NCI-H524 treated with DMSO at 0.1 percent for 48 hours (cell line): ENCODE data around the gene GABBR2.

Source experiments
- DNase-seq: peaks from one replicate; lab custom pipeline; 2025; lab: John Stamatoyannopoulos, UW

Gene GABBR2

DNA sequence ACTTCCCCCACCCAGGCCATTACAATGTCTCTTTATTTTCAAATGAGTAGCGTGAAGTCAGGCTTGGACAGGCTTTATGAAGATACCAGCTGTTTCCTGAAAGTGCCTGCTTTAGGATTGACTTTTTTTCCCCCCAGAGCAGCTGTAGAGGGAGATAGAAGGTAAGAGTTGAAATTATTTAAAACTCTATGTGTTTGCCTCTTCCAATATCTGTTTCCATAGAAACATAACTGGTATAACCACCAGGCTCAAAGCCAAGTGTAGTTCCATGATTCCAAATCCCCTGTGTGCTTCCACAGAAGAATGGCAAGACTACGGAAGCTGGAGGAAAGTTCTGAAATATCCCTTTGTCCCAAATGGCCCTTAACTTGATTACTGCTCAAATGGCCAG lies 365.9 kb downstream of the GABBR2 start:
- peak; percentile 60 for DNase-seq

DNA sequence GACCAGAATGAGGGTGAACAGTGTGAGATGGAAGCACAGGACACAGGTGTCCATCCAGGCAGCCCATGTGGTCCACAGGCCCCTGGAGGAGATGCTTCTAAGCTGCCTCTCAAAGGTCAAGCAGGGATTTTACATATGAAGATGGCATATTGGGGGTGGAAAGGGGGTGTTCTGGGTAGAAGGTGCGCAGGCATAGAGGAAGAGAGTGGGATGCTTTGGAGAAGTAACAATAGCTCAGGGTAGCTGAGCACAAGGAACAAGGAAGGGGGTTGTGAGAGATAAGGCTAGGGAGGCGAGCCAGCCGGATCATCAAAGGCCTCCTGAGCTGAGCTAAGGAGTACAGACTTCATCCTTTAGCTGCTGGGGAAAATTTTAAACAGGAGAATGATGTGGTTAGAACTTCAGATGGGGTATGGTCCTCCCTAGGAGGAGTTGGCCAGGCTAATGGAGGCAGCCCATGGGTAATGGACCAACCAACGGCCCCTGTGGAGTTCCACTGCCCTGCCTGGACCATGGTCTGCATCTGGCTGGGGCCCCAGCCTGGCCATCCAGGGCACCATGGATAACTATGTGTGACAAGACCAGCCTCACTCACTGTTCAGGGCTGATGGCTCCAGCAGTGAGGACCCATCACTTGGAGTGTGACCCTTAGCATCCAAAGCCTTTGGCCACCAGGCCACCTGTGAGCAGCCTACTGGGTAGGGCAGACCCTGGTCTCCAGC lies 366.5 kb downstream of the GABBR2 start:
- DNase-seq = no peak

- DNase-seq = peak; percentile 100
Measured at GRCh38 chr9:98341157-98342097, 367.3 kb downstream of the GABBR2 start.

GRCh38 chr9:98339987-98340800 lies 368.5 kb downstream of the GABBR2 start:
- DNase-seq = no peak

GRCh38 chr9:98335661-98336060 lies 373.1 kb downstream of the GABBR2 start:
- DNase-seq = no peak

DNA sequence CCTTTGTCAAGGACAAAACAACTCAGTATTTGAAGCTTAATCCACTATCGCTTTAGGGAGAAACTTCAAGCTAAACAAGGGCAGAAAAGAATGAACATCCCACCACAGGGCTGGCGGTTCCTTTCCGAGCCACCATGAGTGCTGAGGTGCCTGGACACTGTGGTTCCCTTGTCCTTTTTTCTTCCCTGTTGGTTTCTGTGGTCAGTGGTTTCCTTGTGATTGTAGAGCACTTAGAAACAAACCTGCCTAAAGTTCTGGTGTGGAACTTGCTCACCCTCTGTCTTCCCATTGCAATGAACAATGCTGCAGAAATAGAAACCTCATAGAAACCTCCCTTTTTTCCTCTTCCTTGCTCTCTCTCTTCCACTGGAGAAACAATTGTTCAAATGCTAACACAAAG lies 373.9 kb downstream of the GABBR2 start:
- DNase-seq = no peak

DNA sequence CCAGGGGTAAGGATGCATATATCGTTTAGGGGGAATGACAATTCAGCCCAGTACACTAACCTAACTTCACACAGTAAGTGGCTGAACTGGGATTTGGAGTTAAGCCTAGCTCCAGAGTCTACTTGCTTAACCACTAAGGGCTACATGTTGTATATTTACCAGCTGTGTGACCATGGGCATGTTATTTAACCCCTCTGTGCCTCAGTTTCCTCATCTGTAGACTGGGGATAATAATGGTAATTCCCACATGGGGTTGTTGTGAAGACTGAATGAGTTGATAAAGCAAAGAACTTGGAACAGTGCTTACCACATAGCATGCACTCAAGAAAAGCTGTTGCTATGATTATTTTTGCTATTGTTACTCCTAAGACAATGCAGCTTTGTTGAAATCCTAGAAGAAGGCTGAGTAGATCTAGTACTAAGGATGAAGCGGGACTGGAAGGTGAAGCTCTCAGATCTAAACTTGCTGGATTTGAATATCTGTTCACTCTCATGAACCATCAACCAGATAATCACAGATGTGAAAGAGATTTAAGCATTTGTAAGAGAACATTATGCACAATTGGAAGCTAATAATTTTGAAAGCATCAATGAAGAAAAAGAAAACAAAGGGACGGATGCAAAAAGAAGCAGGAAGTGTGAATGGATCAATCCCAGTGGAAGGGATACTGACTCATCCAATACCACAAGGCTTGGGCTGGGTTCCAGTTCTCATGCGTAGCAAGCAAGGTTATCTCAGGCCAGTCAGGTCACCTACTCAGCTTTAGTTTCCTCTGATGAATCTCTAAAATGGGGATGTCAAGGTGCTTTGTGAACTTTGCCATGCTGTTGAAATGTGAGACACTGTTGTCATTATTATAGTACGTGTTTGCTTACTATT lies 374.8 kb downstream of the GABBR2 start:
- DNase-seq = no peak

- DNase-seq = no peak
Measured at GRCh38 chr9:98332405-98332831, 376.3 kb downstream of the GABBR2 start.

DNA sequence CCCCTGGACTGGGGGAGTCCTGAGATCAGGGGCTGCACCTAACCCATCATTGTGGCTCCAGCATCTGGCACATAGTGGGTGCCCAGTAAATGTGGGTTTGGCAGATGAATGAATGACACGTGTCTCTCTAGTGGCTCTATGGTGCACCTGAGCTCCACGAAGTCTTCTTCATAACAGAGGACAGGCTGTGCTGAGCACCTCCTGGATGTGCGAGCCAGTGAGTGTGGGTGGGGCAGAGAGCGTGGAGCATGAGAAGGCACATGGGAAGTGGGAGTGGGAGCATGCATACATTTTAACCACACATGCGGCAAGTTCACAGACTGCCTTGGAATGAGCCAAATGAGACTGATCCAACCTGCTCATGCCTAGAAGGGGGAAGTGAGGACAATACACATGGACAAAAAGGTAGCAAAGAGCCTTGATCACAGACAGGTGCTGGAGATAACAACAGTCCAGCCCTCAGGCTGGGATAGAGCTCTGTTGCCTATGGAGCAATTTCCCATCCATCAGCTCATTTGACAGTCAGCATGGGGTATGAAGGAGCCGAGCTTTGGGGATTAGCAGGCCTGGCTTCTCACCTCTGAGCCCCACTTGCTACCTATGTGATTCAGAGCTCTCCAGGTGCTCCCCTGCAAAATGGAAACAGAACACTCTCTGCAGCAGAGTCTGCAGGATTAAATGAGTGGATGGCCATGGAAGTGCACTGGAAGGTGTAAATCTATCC lies 377.0 kb downstream of the GABBR2 start:
- no peak for DNase-seq

GRCh38 chr9:98330831-98331230 lies 377.9 kb downstream of the GABBR2 start:
- no peak for DNase-seq

DNA sequence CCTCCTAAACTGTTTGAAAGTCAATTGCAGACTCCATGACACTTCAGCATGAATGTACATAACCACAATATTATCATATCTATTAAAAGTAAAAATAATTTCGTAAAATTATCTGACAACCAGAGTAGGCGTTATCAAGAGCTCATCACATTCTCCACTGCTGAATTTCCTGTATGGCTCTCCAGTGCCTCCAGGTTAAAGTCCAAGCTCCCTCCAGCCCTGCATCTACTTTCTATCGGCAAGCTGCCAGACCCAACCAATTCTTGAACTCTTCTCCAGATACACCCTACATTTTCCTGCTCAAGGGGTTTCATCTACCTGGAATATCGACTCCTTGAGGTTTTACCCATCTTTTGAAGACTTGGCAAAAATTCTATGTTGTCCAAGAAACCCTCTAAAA lies 378.8 kb downstream of the GABBR2 start:
- DNase-seq = no peak

- no peak for DNase-seq
Measured at GRCh38 chr9:98329281-98329680, 379.5 kb downstream of the GABBR2 start.

DNA sequence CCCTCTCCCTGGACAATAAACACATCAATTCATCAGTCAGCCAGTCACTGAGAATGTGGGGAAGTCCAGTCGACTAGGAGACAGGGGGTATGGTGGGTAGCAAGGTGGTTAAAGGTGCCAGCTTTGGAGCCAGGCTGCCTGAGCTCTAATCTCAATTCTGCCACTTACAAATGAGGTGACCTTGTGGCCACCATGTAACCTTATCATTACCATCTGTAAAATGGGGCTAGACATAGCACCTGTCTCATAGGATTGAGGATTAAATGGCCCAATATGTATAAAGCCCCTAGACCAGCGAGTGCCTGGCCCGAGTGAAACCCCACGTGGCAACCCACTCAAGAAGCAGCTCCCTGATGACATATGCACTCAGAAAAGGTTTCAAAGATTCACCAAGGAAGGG lies 380.0 kb downstream of the GABBR2 start:
- no peak for DNase-seq

DNA sequence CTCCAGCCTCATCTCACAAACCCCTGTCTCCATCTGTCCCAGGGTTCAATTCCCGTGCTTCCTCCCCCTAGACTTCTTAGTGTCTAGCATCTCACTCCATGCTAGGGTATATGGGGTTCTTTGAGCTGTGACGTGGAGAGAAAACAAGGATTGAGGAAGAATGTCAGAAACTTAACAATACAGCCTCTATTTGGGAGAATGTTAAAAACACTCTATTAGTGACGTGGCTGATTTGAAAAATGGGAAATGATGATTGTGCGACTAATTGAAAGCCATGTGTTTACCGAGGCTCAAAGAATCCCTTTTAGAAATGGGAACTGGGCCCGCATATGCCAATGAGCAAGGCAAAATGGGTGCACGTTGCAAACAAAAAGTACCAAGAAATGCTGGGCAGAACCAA lies 380.6 kb downstream of the GABBR2 start:
- no peak for DNase-seq

GRCh38 chr9:98327249-98327561 lies 381.5 kb downstream of the GABBR2 start:
- peak; percentile 69 for DNase-seq

- DNase-seq = peak; percentile 71
Measured at GRCh38 chr9:98326459-98327248, 382.1 kb downstream of the GABBR2 start.

DNA sequence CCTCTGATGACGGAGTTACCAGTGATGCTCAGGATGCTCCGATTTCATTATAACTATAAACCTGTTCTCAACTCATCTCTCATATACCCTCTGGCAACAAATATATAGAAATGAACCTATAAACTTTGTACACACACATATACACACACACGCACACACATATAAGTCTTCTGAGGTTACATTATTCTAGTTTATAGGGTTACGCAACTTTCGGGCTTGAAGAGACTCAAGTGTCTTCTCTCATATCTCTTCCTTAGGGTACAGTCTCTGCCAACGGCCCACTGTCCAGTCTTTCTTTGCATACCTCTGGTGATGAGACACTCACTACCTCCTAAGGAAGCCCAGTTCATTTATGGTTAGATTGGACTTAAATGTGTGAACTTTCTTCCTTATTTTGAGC lies 383.9 kb downstream of the GABBR2 start:
- DNase-seq = no peak

DNA sequence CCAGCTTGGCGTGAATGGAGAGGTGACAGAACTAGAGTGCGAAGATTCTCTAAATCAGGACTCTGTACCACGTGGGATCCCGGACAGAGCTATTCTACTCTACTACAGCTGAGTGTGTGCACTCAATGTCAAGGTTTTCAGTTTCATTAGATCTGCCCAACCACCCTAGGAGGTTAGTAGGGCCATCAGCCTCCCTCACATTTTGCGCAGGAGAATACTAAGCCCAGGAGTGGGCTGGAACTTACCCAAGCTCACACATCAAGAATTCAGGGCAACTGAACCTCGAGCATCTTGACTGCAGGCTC lies 385.0 kb downstream of the GABBR2 start:
- DNase-seq = no peak

DNA sequence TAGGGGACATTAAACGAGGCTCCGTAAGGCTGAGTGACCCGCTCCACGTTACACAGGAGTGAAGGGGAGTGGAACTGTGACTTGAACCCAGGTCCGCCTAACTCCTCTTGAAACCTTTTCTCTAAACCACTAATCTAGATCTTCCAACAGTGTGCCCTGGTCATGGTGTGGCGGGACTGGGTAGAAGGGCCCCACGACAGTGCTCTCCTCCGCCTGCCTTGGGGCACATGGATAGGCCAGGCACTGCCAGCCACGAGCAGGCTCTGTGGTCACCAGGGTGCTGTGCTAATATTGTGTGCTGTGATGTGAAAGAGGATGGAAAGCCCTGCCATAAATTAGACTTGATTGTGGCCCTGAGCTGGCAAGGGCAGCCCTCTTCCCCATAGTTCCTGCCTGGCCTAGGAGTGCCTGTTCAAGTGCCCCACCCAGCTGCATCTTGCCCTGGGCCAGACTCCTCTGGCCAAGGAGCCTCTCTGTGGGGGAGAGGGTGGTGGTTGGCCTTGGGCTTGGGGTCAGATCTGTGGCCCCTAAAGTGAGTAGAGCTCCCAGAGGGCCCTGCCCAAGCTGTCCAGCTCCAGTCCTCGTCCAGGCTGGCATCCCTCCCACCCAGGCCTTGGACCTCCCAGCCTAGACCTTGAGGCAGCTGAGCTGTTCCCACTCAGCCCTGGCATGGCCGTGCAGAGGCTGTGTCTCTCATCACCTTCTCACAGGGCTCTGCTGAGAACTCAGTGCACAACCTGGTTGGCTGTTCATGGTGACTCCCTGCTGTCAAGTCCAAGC lies 385.5 kb downstream of the GABBR2 start:
- DNase-seq = no peak
